IMR-90 (cell line): Measurements from ENCODE around the gene ZRANB3. TPM values are rescaled to one million over a fixed set of nuclear protein-coding genes. Genes with fewer than 3 reads are reported as not detected.

ENCODE experiments used
- ATAC-seq: fragments of 200-7000 bp; cut with Tn5 transposase; 2 replicates; pipeline ENCODE4 v1.9.1; 2020; ENCODE audit warnings: low read depth, mild to moderate bottlenecking, moderate library complexity
- BruUV-seq: library from RNA; stranded (reverse); fragments of 400-500 nt; replicated peaks from 2 replicates; lab custom pipeline; 2021; lab: Mats Ljungman, UMichigan
- CTCF ChIA-PET: fragments of 300-600 bp; formaldehyde crosslinking; extraction: SDS; loops from one replicate; lab custom pipeline; 2021; ENCODE audit warnings: antibody characterized with exemption; lab: Yijun Ruan, JAX
- POLR2A ChIA-PET: fragments of 300-600 bp; sonication (Branson Sonifier 250); formaldehyde crosslinking; loops from one replicate; lab custom pipeline; 2022; ENCODE audit warnings: antibody characterized with exemption; ENCODE audit not compliant: unreplicated experiment; lab: Charles Lee
- DNase-seq: peaks from one replicate; pipeline ENCODE4 v3.0.0; 2013
- H2AFZ ChIP-seq: replicated peaks from 2 replicates; pipeline ENCODE3; 2013; ENCODE audit warnings: low read length, mild to moderate bottlenecking; ENCODE audit not compliant: poor library complexity
- H2AK5ac ChIP-seq: 2 replicates; pipeline ENCODE4 v1.6.1; 2013; ENCODE audit warnings: low read depth, low read length, inconsistent platforms
- H2AK9ac ChIP-seq: replicated peaks from 2 replicates; pipeline ENCODE3; 2013; ENCODE audit warnings: mild to moderate bottlenecking, low read depth, low read length, moderate library complexity; ENCODE audit not compliant: poor library complexity
- H2BK120ac ChIP-seq: 2 replicates; pipeline ENCODE4 v1.6.1; 2013; ENCODE audit warnings: low read depth, low read length, inconsistent platforms
- H2BK15ac ChIP-seq: 3 replicates; pipeline ENCODE4 v1.6.1; 2013; ENCODE audit warnings: low read depth, low read length, inconsistent platforms
- H2BK20ac ChIP-seq: 2 replicates; pipeline ENCODE4 v1.6.1; 2013; ENCODE audit warnings: low read depth, mild to moderate bottlenecking, inconsistent platforms, low read length, moderate library complexity
- H2BK5ac ChIP-seq: 2 replicates; pipeline ENCODE4 v1.6.1; 2013; ENCODE audit warnings: mild to moderate bottlenecking, low read depth, low read length, inconsistent platforms; ENCODE audit not compliant: poor library complexity, severe bottlenecking
- H3K14ac ChIP-seq: replicated peaks from 2 replicates; pipeline ENCODE4 v1.6.1; 2013; ENCODE audit warnings: low read depth, low read length, inconsistent platforms
- H3K18ac ChIP-seq: 2 replicates; pipeline ENCODE4 v1.6.1; 2013; ENCODE audit warnings: low read depth, low read length, control low read depth
- H3K23ac ChIP-seq: 2 replicates; pipeline ENCODE4 v1.6.1; 2013; ENCODE audit warnings: low read depth, low read length, inconsistent platforms
- H3K27ac ChIP-seq: 2 replicates; pipeline ENCODE4 v1.5.1; 2013; ENCODE audit warnings: mild to moderate bottlenecking, control low read depth, low read length; ENCODE audit not compliant: insufficient read depth
- H3K27me3 ChIP-seq: 2 replicates; pipeline ENCODE4 v1.6.1; 2013; ENCODE audit warnings: low read length; ENCODE audit not compliant: control insufficient read depth, insufficient read depth
- H3K36me3 ChIP-seq: 2 replicates; pipeline ENCODE4 v1.6.1; 2013; ENCODE audit warnings: low read length, mixed read lengths; ENCODE audit not compliant: control insufficient read depth, insufficient read depth
- H3K4ac ChIP-seq: 2 replicates; pipeline ENCODE4 v1.6.1; 2013; ENCODE audit warnings: low read depth, low read length, inconsistent platforms
- H3K4me1 ChIP-seq: 2 replicates; pipeline ENCODE4 v1.6.1; 2013; ENCODE audit warnings: low read length, mixed read lengths; ENCODE audit not compliant: control insufficient read depth, insufficient read depth
- H3K4me2 ChIP-seq: 2 replicates; pipeline ENCODE4 v1.6.1; 2013; ENCODE audit warnings: low read depth, mild to moderate bottlenecking, control low read depth, low read length, moderate library complexity
- H3K4me3 ChIP-seq: 2 replicates; pipeline ENCODE4 v1.5.1; 2013; ENCODE audit warnings: low read depth, mild to moderate bottlenecking, control low read depth, low read length, moderate library complexity; ENCODE audit not compliant: insufficient read depth
- H3K56ac ChIP-seq: 2 replicates; pipeline ENCODE4 v1.6.1; 2013; ENCODE audit warnings: low read length, inconsistent platforms; ENCODE audit not compliant: insufficient read depth; ENCODE audit errors: extremely low read depth
- H3K79me1 ChIP-seq, 2 experiments: 2 replicates each; pipeline ENCODE4 v1.6.1; 2013; ENCODE audit warnings: low read length in 2 of 2, inconsistent platforms in 1 of 2, low read depth in 1 of 2
- H3K9ac ChIP-seq: 2 replicates; pipeline ENCODE4 v1.6.1; 2013; ENCODE audit warnings: low read depth, low read length, control low read depth
- H3K9me1 ChIP-seq: 2 replicates; pipeline ENCODE4 v1.6.1; 2013; ENCODE audit warnings: low read length, inconsistent platforms; ENCODE audit not compliant: insufficient read depth
- H3K9me3 ChIP-seq: 2 replicates; pipeline ENCODE4 v1.6.1; 2013; ENCODE audit warnings: low read length; ENCODE audit not compliant: control insufficient read depth, insufficient read depth
- H4K20me1 ChIP-seq: 2 replicates; pipeline ENCODE4 v1.6.1; 2013; ENCODE audit warnings: low read length, inconsistent platforms; ENCODE audit not compliant: insufficient read depth
- H4K5ac ChIP-seq: 2 replicates; pipeline ENCODE4 v1.6.1; 2013; ENCODE audit warnings: mild to moderate bottlenecking, low read depth, low read length, control low read depth
- H4K8ac ChIP-seq, 2 experiments: 2 replicates each; pipeline ENCODE4 v1.6.1; 2013; ENCODE audit warnings: low read depth in 2 of 2, low read length in 2 of 2, control low read depth in 1 of 2, inconsistent platforms in 1 of 2
- H4K91ac ChIP-seq: 2 replicates; pipeline ENCODE4 v1.6.1; 2013; ENCODE audit warnings: low read depth, low read length, inconsistent platforms; ENCODE audit not compliant: insufficient read depth
- CEBPB ChIP-seq: IDR thresholded peaks from 2 replicates; pipeline ENCODE4 v1.6.1; 2012; ENCODE audit warnings: low read depth, low read length, improper control_type of control experiment
- FOS ChIP-seq: fragments of 150-350 bp; IDR thresholded peaks from 2 replicates; pipeline ENCODE4 v1.6.1; 2016; ENCODE audit warnings: low read depth, low read length
- MAFK ChIP-seq: IDR thresholded peaks from 2 replicates; pipeline ENCODE4 v1.6.1; 2012; ENCODE audit warnings: low read depth, low read length, improper control_type of control experiment
- MAZ ChIP-seq: IDR thresholded peaks from 2 replicates; pipeline ENCODE4 v1.6.1; 2012; ENCODE audit warnings: low read depth, mild to moderate bottlenecking, low read length, improper control_type of control experiment, moderate library complexity, borderline replicate concordance
- MXI1 ChIP-seq: IDR thresholded peaks from 2 replicates; pipeline ENCODE4 v1.6.1; 2012; ENCODE audit warnings: low read depth, mild to moderate bottlenecking, low read length, moderate library complexity, borderline replicate concordance
- NFE2L2 ChIP-seq: fragments of 150-350 bp; IDR thresholded peaks from 2 replicates; pipeline ENCODE4 v1.6.1; 2016; ENCODE audit warnings: low read depth, mild to moderate bottlenecking, low read length
- POLR2A ChIP-seq: IDR thresholded peaks from 2 replicates; pipeline ENCODE4 v1.6.1; 2012; ENCODE audit warnings: mild to moderate bottlenecking, low read depth, low read length
- RAD21 ChIP-seq: IDR thresholded peaks from 2 replicates; pipeline ENCODE4 v1.6.1; 2012; ENCODE audit warnings: low read length, improper control_type of control experiment
- RCOR1 ChIP-seq: IDR thresholded peaks from 2 replicates; pipeline ENCODE4 v1.6.1; 2012; ENCODE audit warnings: mild to moderate bottlenecking, low read length, improper control_type of control experiment; ENCODE audit not compliant: insufficient replicate concordance
- SMC3 ChIP-seq: fragments of 150-350 bp; IDR thresholded peaks from 2 replicates; pipeline ENCODE4 v1.6.1; 2016; ENCODE audit warnings: low read depth, mild to moderate bottlenecking, antibody characterized with exemption, low read length, moderate library complexity
- WGBS, 2 experiments: methylation state at CpG; one replicate each; pipeline versions ENCODE4 v1.1.5 to v1.1.7; 2013; ENCODE audit warnings: missing lambda C conversion rate in 2 of 2; ENCODE audit not compliant: insufficient read length in 1 of 2; ENCODE audit errors: extremely low coverage in 2 of 2; 5-methylcytosine and 5-hydroxymethylcytosine counted together
- dilution Hi-C: fragments of 300-500 bp; cut with HindIII; formaldehyde crosslinking; loops from one replicate; pipeline ENCODE4 v1.14.3; 2018; ENCODE audit warnings: low sequenced_read_pairs; ENCODE audit not compliant: unreplicated experiment
- in situ Hi-C: fragments of 300-500 bp; cut with MboI; formaldehyde crosslinking; loops from 3 replicates; pipeline ENCODE4 v1.14.3; 2019; ENCODE audit warnings: low sequenced_read_pairs, inconsistent platforms, mixed read lengths
- intact Hi-C: fragments of 100-400 bp; cut with micrococcal nuclease; formaldehyde crosslinking; loops from 2 replicates; pipeline ENCODE4 v1.10.0; 2022
- polyA plus RNA-seq, 3 experiments: library from polyadenylated mRNA; depleted of rRNA; stranded (reverse); fragments of >200 nt; gene quantifications; 2 replicates each; pipeline ENCODE4 v1.2.3, GENCODE V29; 2012; ENCODE audit warnings: low replicate concordance in 1 of 3
- total RNA-seq: library from RNA; depleted of rRNA; stranded (reverse); fragments of >200 nt; gene quantifications from 2 replicates; pipeline ENCODE4 v1.2.3, GENCODE V29; 2012

ZRANB3 gene
- total and polyA plus RNA-seq, 2 of the 4 experiments (the other 2 are of a cell fraction) = 3.4 to 9.3 TPM

GRCh38 chr2:135174810-135175093, 356.3 kb downstream of the ZRANB3 start:
- Histone ChIP-seq H3K18ac (no peak overlapping the region), H3K27ac (no peak overlapping the region), H3K4ac (no peak overlapping the region), H3K56ac (no peak overlapping the region), H3K36me3 (peaks cover 23% of the 10 kb centered on the region), H2BK5ac (no peak overlapping the region), H2BK120ac (no peak overlapping the region), H3K14ac (no peak overlapping the region), H4K20me1 (no peaks in the 10 kb centered on the region), H4K8ac (no peak overlapping the region), H4K5ac (no peak overlapping the region), H2BK20ac (no peak overlapping the region), H3K4me2 (no peak overlapping the region), H3K4me3 (no peak overlapping the region), H3K4me1 (no peaks in the 10 kb centered on the region), H4K91ac (no peak overlapping the region), H3K9me1 (no peaks in the 10 kb centered on the region; the same call in 1 of the 2 replicates), H2AFZ (no peak overlapping the region), H3K27me3 (no peaks in the 10 kb centered on the region), H2AK9ac (no peak overlapping the region), H2BK15ac (no peak overlapping the region), H3K9ac (no peak overlapping the region), H3K79me1 (0 out of 4 replicates have a peak, but pooled peaks cover 0 to 4% of the 10 kb centered on the region in 2 experiments), H3K9me3 (peaks cover 2% of the 10 kb centered on the region; the same call in 1 of the 2 replicates), H3K23ac (no peak overlapping the region), H2AK5ac (no peak overlapping the region)
- intact Hi-C loops = no loop called here
- POLR2A ChIA-PET = no interaction called here
- in situ Hi-C loops = no loop called here
- BruUV-seq = no TSS peak
- 100% methylated on average over 3 of the region's 6 CpGs; no CpG with 5 or more reads in 1 of the 2 experiments for WGBS, 2 experiments
- DNase-seq (no peak), ATAC-seq (no peak)
- CTCF ChIA-PET = no interaction called here
- dilution Hi-C loops = no loop called here
- TF ChIP-seq MAFK (no peak), MAZ (no peak), NFE2L2 (no peak), MXI1 (no peak), RCOR1 (no peak), RAD21 (no peak), CEBPB (no peak), SMC3 (no peak), FOS (no peak), POLR2A (no peak)
